ENCODE measurements around the gene KRT10. TPM values are rescaled to one million over a fixed set of nuclear protein-coding genes. Genes with fewer than 3 reads are reported as not detected.

The KRT10 gene
- total RNA-seq, 2 experiments from 2014 or later = 20.7 to 22.0 TPM

- H3K9me3 Mint-ChIP-seq = no peaks in the 10 kb centered on the region
- H3K27me3 Mint-ChIP-seq = peaks cover 47% of the 10 kb centered on the region
- H3K36me3 Mint-ChIP-seq (ENCODE audit: low read depth) = peaks cover 9% of the 10 kb centered on the region
- POLR2A ChIA-PET = no interaction called here
- H3K4me3 Mint-ChIP-seq = no peak overlapping the region
- CTCF ChIA-PET = interaction anchor here (2.0 kb wide), 1 partner anchor 9 kb away, joined by 4 read pairs; no protein-coding TSS in a partner anchor
- no peak for DNase-seq
- peaks cover 8% of the 10 kb centered on the region for H3K4me1 Mint-ChIP-seq
- no peak overlapping the region for H3K27ac Mint-ChIP-seq
Measured at GRCh38 chr17:40812639-40813038, 9.8 kb downstream of the KRT10 start.

- ChIA-PET CTCF (no interaction called here), POLR2A (no interaction called here)
- Mint-ChIP-seq H3K27me3 (peaks cover 61% of the 10 kb centered on the region), H3K4me1 (no peaks in the 10 kb centered on the region), H3K4me3 (no peak overlapping the region), H3K9me3 (no peaks in the 10 kb centered on the region), H3K36me3 (ENCODE audit: low read depth) (no peaks in the 10 kb centered on the region), H3K27ac (no peak overlapping the region)
- no peak for DNase-seq
Measured at GRCh38 chr17:40810494-40810893, 11.9 kb downstream of the KRT10 start.

GRCh38 chr17:40809721-40810421, 12.5 kb downstream of the KRT10 start:
- ChIA-PET POLR2A (no interaction called here), CTCF (interaction anchor here (0.8 to 1.3 kb wide), 2 partner anchors 739 to 853 kb away, joined by 3 to 4 read pairs; no protein-coding TSS in a partner anchor)
- H3K27me3 Mint-ChIP-seq = peaks cover 67% of the 10 kb centered on the region
- DNase-seq = no peak
- no peak overlapping the region for H3K4me3 Mint-ChIP-seq
- no peaks in the 10 kb centered on the region for H3K36me3 Mint-ChIP-seq (ENCODE audit: low read depth)
- H3K4me1 Mint-ChIP-seq = no peaks in the 10 kb centered on the region
- no peaks in the 10 kb centered on the region for H3K9me3 Mint-ChIP-seq
- no peak overlapping the region for H3K27ac Mint-ChIP-seq

GRCh38 chr17:40806131-40806530, 16.3 kb downstream of the KRT10 start:
- no peaks in the 10 kb centered on the region for H3K9me3 Mint-ChIP-seq
- H3K4me3 Mint-ChIP-seq = no peak overlapping the region
- no peaks in the 10 kb centered on the region for H3K36me3 Mint-ChIP-seq (ENCODE audit: low read depth)
- ChIA-PET CTCF (interaction anchor here (1.1 to 2.1 kb wide), 2 partner anchors 857 to 860 kb away, joined by 3 to 6 read pairs; no protein-coding TSS in a partner anchor), POLR2A (interaction anchor here (1.4 kb wide), 1 partner anchor 842 kb away, joined by 3 read pairs; no protein-coding TSS in a partner anchor)
- peaks cover 54% of the 10 kb centered on the region for H3K27me3 Mint-ChIP-seq
- no peak for DNase-seq
- no peak overlapping the region for H3K27ac Mint-ChIP-seq
- H3K4me1 Mint-ChIP-seq = peaks cover 2% of the 10 kb centered on the region

- no peaks in the 10 kb centered on the region for H3K36me3 Mint-ChIP-seq (ENCODE audit: low read depth)
- H3K4me3 Mint-ChIP-seq = no peak overlapping the region
- H3K27ac Mint-ChIP-seq = no peak overlapping the region
- no peaks in the 10 kb centered on the region for H3K9me3 Mint-ChIP-seq
- ChIA-PET POLR2A (no interaction called here), CTCF (interaction anchor here (0.7 to 1.7 kb wide), 6 partner anchors 8 to 746 kb away, joined by 3 to 5 read pairs (median 4); partner anchors contain the start of gene KRTAP16-1)
- peaks cover 42% of the 10 kb centered on the region for H3K27me3 Mint-ChIP-seq
- DNase-seq = peak; percentile 79
- H3K4me1 Mint-ChIP-seq = peaks cover 2% of the 10 kb centered on the region
Measured at GRCh38 chr17:40803617-40804082, 18.8 kb downstream of the KRT10 start.

- H3K9me3 Mint-ChIP-seq = no peaks in the 10 kb centered on the region
- H3K27me3 Mint-ChIP-seq = peaks cover 34% of the 10 kb centered on the region
- H3K36me3 Mint-ChIP-seq (ENCODE audit: low read depth) = no peaks in the 10 kb centered on the region
- no peak for DNase-seq
- H3K4me3 Mint-ChIP-seq = no peak overlapping the region
- POLR2A ChIA-PET = no interaction called here
- no peak overlapping the region for H3K27ac Mint-ChIP-seq
- peaks cover 2% of the 10 kb centered on the region for H3K4me1 Mint-ChIP-seq
- CTCF ChIA-PET = no interaction called here
Measured at GRCh38 chr17:40801157-40801556, 21.3 kb downstream of the KRT10 start.

- H3K36me3 Mint-ChIP-seq (ENCODE audit: low read depth) = no peaks in the 10 kb centered on the region
- H3K27me3 Mint-ChIP-seq = peaks cover 34% of the 10 kb centered on the region
- no peak overlapping the region for H3K27ac Mint-ChIP-seq
- no peaks in the 10 kb centered on the region for H3K9me3 Mint-ChIP-seq
- H3K4me1 Mint-ChIP-seq = peaks cover 2% of the 10 kb centered on the region
- no peak for DNase-seq
- no peak overlapping the region for H3K4me3 Mint-ChIP-seq
- POLR2A ChIA-PET = no interaction called here
- CTCF ChIA-PET = no interaction called here
Measured at GRCh38 chr17:40800381-40800780, 22.0 kb downstream of the KRT10 start.

- no peaks in the 10 kb centered on the region for H3K36me3 Mint-ChIP-seq (ENCODE audit: low read depth)
- DNase-seq = no peak
- H3K27ac Mint-ChIP-seq = no peak within 1 kb of the TSS
- CTCF ChIA-PET = no interaction called here
- H3K27me3 Mint-ChIP-seq = peaks cover 33% of the 10 kb centered on the region
- POLR2A ChIA-PET = no interaction called here
- H3K4me1 Mint-ChIP-seq = peaks cover 2% of the 10 kb centered on the region
- H3K9me3 Mint-ChIP-seq = no peaks in the 10 kb centered on the region
- H3K4me3 Mint-ChIP-seq = no peak within 1 kb of the TSS
Measured at GRCh38 chr17:40799859-40800258, 22.6 kb downstream of the KRT10 start, which contains the start of gene KRT28. KRT28 (minus strand) TSS chr17:40799959; CDS start chr17:40799893, 66 bp downstream.

GRCh38 chr17:40796846-40797245, 25.6 kb downstream of the KRT10 start:
- ChIA-PET POLR2A (no interaction called here), CTCF (no interaction called here)
- no peak for DNase-seq
- Mint-ChIP-seq H3K4me1 (no peaks in the 10 kb centered on the region), H3K27ac (no peak overlapping the region), H3K27me3 (peaks cover 34% of the 10 kb centered on the region), H3K9me3 (no peaks in the 10 kb centered on the region), H3K4me3 (no peak overlapping the region), H3K36me3 (ENCODE audit: low read depth) (no peaks in the 10 kb centered on the region)

GRCh38 chr17:40795019-40795667, 27.3 kb downstream of the KRT10 start:
- no peaks in the 10 kb centered on the region for H3K36me3 Mint-ChIP-seq (ENCODE audit: low read depth)
- H3K9me3 Mint-ChIP-seq = no peaks in the 10 kb centered on the region
- ChIA-PET CTCF (no interaction called here), POLR2A (no interaction called here)
- H3K27ac Mint-ChIP-seq = no peak overlapping the region
- H3K4me3 Mint-ChIP-seq = no peak overlapping the region
- DNase-seq = no peak
- no peaks in the 10 kb centered on the region for H3K4me1 Mint-ChIP-seq
- H3K27me3 Mint-ChIP-seq = peaks cover 34% of the 10 kb centered on the region

- H3K9me3 Mint-ChIP-seq = no peaks in the 10 kb centered on the region
- no peaks in the 10 kb centered on the region for H3K36me3 Mint-ChIP-seq (ENCODE audit: low read depth)
- H3K4me1 Mint-ChIP-seq = no peaks in the 10 kb centered on the region
- POLR2A ChIA-PET = no interaction called here
- CTCF ChIA-PET = no interaction called here
- peaks cover 33% of the 10 kb centered on the region for H3K27me3 Mint-ChIP-seq
- no peak overlapping the region for H3K27ac Mint-ChIP-seq
- no peak overlapping the region for H3K4me3 Mint-ChIP-seq
- no peak for DNase-seq
Measured at GRCh38 chr17:40794466-40794865, 27.9 kb downstream of the KRT10 start.

GRCh38 chr17:40793832-40794231, 28.6 kb downstream of the KRT10 start:
- Mint-ChIP-seq H3K9me3 (no peaks in the 10 kb centered on the region), H3K36me3 (ENCODE audit: low read depth) (no peaks in the 10 kb centered on the region), H3K4me3 (no peak overlapping the region), H3K4me1 (no peaks in the 10 kb centered on the region), H3K27ac (no peak overlapping the region), H3K27me3 (peaks cover 33% of the 10 kb centered on the region)
- ChIA-PET CTCF (no interaction called here), POLR2A (no interaction called here)
- DNase-seq = no peak

GRCh38 chr17:40791787-40792436, 30.5 kb downstream of the KRT10 start:
- CTCF ChIA-PET = interaction anchor here (0.6 to 0.9 kb wide), 2 partner anchors 12 to 377 kb away, joined by 3 to 5 read pairs; no protein-coding TSS in a partner anchor
- no peak for DNase-seq
- Mint-ChIP-seq H3K27me3 (peaks cover 33% of the 10 kb centered on the region), H3K36me3 (ENCODE audit: low read depth) (no peaks in the 10 kb centered on the region), H3K4me1 (no peaks in the 10 kb centered on the region), H3K27ac (no peak overlapping the region), H3K4me3 (no peak overlapping the region), H3K9me3 (no peaks in the 10 kb centered on the region)
- POLR2A ChIA-PET = no interaction called here

All from activated CD4-positive, alpha-beta memory T cell treated with anti-CD3 and anti-CD28 coated beads, Interleukin-2, amount 10 ng/mL, durations not matched to agents 7 days and 5 days (primary cell).